Thyroid gland (tissue), 4 donors: ENCODE data around the gene EXD3. TPM values are rescaled to one million over a fixed set of nuclear protein-coding genes. Genes with fewer than 3 reads are reported as not detected.

ENCODE experiments used
- DNase-seq, 2 donors: peaks; one replicate each; pipeline ENCODE4 v3.0.0-alpha.2; 2019
- H3K27ac ChIP-seq, 3 donors: fragments of 200-600 bp; sonication (generic); 1 replicate in 2 of 3; 2 replicates in 1 of 3; pipeline ENCODE4 v1.5.1; 2016 to 2019; ENCODE audit warnings: mild to moderate bottlenecking in 1 of 3, moderate library complexity in 1 of 3
- H3K27me3 ChIP-seq: fragments of 200-600 bp; sonication (generic); one replicate; pipeline ENCODE4 v1.5.1; 2019
- H3K36me3 ChIP-seq, 2 donors: fragments of 200-600 bp; sonication (generic); one replicate each; pipeline ENCODE4 v1.5.1; 2016 to 2019
- H3K4me1 ChIP-seq, 2 donors: fragments of 200-600 bp; sonication (generic); one replicate each; pipeline ENCODE4 v1.5.1; 2017 to 2019
- H3K4me3 ChIP-seq, 3 donors: fragments of 200-600 bp; sonication (generic); replicated peaks in 1 of 3; 1 replicate in 2 of 3; 2 replicates in 1 of 3; pipeline ENCODE4 v1.5.1; 2016; ENCODE audit warnings: mild to moderate bottlenecking in 1 of 3
- H3K9me3 ChIP-seq: fragments of 200-600 bp; sonication (generic); one replicate; pipeline ENCODE4 v1.5.1; 2017
- POLR2A ChIP-seq, 2 donors: fragments of 450-650 bp; IDR thresholded peaks; one replicate each; pipeline ENCODE4 v1.6.1; 2017; ENCODE audit warnings: antibody characterized with exemption in 2 of 2, mild to moderate bottlenecking in 2 of 2, moderate library complexity in 1 of 2
- WGBS, 2 donors: methylation state at CpG; one replicate each; pipeline ENCODE4 v1.1.5; 2017; 5-methylcytosine and 5-hydroxymethylcytosine counted together
- intact Hi-C: fragments of 100-400 bp; cut with DNase I; formaldehyde crosslinking; loops from one replicate; pipeline ENCODE4 v1.15.1; 2023
- total RNA-seq, 4 donors: library from RNA; depleted of rRNA; stranded (reverse); fragments of >200 nt; gene quantifications; one replicate each; pipeline ENCODE4 v1.2.3, GENCODE V29; 2016
- TF ChIP-seq, protein P1 (sequence below), 6 experiments: fragments of 200-600 bp in 3 of 6; fragments of 450-650 bp in 3 of 6; sonication (generic) in 3 of 6; IDR thresholded peaks; one replicate each; pipeline ENCODE4 v1.5.1; 2016 to 2019; ENCODE audit warnings: antibody characterized with exemption in 6 of 6, mild to moderate bottlenecking in 2 of 6, inconsistent platforms in 1 of 6, moderate library complexity in 1 of 6

EXD3 gene
- total RNA-seq, 4 donors from 2014 or later = 13.0 to 32.0 (median 26.6) TPM

DNA sequence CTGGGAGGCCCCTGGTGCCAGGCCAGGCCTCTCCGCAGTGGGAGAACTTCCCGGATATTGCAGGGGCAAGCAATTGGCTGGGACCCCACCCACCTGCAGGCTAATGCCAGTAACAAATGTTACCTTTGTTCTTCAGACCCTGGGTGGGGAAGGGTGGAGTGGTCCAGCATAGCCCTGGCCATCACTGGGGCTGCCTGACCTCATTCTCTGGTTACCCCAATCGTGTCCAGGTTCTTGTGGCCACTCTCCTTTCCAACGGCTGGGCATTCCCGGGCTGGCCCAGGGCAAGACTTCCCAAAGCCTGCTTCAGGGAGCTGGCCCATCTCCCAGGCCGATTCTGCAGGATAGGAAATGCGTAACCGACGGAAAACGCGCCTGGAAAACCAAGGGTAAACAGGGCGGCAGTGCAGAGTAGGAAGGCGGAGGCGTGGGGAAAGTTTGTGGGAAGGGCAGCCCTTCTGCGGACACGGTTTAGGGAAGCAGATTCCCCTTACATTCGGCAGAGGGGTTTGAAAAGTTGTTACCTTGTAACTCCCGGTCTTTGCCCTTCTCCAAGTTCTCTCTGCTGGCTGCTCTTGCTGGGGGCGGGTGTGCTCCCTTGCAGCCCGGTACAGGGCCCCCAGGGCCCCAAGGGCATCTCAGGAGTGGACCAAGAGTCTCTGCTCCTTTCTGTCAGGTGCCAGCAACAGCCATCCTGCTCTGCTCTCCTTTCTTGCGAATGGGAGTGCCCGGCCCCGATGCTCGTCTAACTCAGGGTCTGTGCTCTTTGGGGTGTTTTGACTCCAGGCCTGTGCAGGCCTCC is 124.4 kb downstream of the EXD3 start:
- TF ChIP-seq, protein P1, sequence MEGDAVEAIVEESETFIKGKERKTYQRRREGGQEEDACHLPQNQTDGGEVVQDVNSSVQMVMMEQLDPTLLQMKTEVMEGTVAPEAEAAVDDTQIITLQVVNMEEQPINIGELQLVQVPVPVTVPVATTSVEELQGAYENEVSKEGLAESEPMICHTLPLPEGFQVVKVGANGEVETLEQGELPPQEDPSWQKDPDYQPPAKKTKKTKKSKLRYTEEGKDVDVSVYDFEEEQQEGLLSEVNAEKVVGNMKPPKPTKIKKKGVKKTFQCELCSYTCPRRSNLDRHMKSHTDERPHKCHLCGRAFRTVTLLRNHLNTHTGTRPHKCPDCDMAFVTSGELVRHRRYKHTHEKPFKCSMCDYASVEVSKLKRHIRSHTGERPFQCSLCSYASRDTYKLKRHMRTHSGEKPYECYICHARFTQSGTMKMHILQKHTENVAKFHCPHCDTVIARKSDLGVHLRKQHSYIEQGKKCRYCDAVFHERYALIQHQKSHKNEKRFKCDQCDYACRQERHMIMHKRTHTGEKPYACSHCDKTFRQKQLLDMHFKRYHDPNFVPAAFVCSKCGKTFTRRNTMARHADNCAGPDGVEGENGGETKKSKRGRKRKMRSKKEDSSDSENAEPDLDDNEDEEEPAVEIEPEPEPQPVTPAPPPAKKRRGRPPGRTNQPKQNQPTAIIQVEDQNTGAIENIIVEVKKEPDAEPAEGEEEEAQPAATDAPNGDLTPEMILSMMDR (IDR thresholded peaks at IDR 0.05) = no peak
- no peak for TF ChIP-seq POLR2A (IDR thresholded peaks at IDR 0.05)
- 64 to 71% methylated on average over 24 of the region's 24 CpGs for WGBS, 2 donors
- peaks cover 20 to 46% of the 10 kb centered on the region in 2 donors for H3K4me1 ChIP-seq
- intact Hi-C loops = loop anchor here (5.0 kb wide), 1 partner anchor 109 kb away; no protein-coding TSS in a partner anchor
- no peaks in the 10 kb centered on the region for H3K36me3 ChIP-seq
- H3K27me3 ChIP-seq = no peaks in the 10 kb centered on the region
- peak overlapping the region in 1 of 3 donors; percentile 0 for H3K4me3 ChIP-seq
- no peaks in the 10 kb centered on the region for H3K9me3 ChIP-seq
- DNase-seq = no peak
- peak overlapping the region in 2 of 3 donors; percentile 38 to 79 for H3K27ac ChIP-seq

DNA sequence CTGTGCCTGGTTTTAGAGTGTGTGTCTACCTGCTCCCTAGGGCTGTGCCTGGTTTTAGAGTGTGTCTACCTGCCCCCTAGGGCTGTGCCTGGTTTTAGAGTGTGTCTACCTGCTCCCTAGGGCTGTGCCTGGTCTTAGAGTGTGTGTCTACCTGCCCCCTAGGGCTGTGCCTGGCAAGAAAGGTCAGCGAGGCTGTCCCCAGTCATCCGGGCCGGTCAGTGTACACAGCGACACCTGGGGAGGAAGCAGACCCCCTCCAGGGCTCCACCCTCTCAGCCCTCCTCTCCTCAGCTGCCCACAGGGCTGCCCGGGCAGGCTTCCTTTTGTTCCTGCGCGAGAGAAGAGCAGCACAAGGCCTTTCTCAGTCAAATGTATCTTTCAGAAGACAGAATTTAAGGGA is 125.0 kb downstream of the EXD3 start:
- WGBS, 2 donors = 55 to 70% methylated on average over 5 to 7 of the region's 7 CpGs
- H3K27me3 ChIP-seq = no peaks in the 10 kb centered on the region
- intact Hi-C loops = loop anchor here (5.0 kb wide), 1 partner anchor 109 kb away; no protein-coding TSS in a partner anchor
- peak overlapping the region in 2 of 3 donors; percentile 38 to 79 for H3K27ac ChIP-seq
- no peak for TF ChIP-seq POLR2A (IDR thresholded peaks at IDR 0.05)
- TF ChIP-seq, protein P1 (IDR thresholded peaks at IDR 0.05) = no peak
- no peaks in the 10 kb centered on the region for H3K9me3 ChIP-seq
- H3K4me1 ChIP-seq = peaks cover 20 to 45% of the 10 kb centered on the region in 2 donors
- H3K4me3 ChIP-seq = no peak overlapping the region
- DNase-seq = no peak
- no peaks in the 10 kb centered on the region for H3K36me3 ChIP-seq

DNA sequence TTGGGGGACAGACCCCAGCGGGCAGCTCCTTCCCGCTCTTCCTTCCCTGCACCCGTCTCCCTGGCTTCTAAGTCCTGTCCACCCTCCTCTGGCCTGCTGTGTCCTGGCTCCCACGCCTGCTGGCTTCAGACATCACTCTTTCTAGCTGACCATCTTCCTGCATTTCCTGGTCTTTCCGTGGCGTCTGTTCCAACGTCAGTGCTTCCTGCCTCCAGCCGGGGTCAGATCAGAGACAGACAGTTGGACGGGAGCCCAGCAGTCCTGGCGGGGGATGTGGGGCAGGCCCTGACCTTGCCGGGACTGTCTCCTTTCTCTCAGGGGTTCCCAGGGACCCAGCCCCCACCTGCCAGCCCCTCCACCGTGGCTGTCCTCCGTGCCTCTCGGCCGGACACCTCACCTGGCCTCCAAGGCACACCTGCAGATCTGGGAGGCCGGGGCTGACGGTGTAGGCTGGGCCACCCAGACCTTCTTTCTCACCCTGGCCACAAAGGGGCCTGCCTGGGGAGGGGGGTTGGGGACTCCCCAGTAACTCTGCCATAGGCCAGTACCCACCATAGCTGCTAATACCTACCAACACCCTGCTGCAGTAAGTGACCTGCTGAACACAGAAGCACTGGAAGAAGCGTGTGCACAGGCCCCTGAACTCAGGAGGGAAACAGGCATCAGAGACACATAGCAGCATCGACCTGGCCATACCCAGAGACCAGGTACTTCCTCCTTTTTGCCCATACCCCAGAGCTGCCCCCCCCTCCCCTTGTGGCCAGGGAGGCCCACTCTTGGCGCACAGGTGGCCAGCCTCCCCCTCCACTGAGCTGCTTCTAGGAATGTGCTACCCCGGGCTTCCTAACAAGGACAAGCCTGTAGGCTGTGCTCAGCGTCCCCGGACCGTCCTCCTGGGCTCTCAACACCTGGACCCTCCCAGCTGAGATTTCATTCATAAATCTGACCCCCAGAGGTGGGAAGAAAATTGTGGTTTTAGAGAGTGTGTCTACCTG is 126.0 kb downstream of the EXD3 start:
- Histone ChIP-seq H3K4me3 (no peak overlapping the region), H3K4me1 (peaks cover 15 to 39% of the 10 kb centered on the region in 2 donors), H3K27ac (peak overlapping the region; percentile 55 to 79 (median 71)), H3K27me3 (no peaks in the 10 kb centered on the region), H3K36me3 (no peaks in the 10 kb centered on the region), H3K9me3 (no peaks in the 10 kb centered on the region)
- DNase-seq = no peak
- intact Hi-C loops = loop anchor here (5.0 kb wide), 1 partner anchor 110 kb away; no protein-coding TSS in a partner anchor
- 62 to 78% methylated on average over 20 to 23 of the region's 24 CpGs for WGBS, 2 donors
- no peak for TF ChIP-seq POLR2A (IDR thresholded peaks at IDR 0.05)
- TF ChIP-seq, protein P1 (IDR thresholded peaks at IDR 0.05) = no peak

DNA sequence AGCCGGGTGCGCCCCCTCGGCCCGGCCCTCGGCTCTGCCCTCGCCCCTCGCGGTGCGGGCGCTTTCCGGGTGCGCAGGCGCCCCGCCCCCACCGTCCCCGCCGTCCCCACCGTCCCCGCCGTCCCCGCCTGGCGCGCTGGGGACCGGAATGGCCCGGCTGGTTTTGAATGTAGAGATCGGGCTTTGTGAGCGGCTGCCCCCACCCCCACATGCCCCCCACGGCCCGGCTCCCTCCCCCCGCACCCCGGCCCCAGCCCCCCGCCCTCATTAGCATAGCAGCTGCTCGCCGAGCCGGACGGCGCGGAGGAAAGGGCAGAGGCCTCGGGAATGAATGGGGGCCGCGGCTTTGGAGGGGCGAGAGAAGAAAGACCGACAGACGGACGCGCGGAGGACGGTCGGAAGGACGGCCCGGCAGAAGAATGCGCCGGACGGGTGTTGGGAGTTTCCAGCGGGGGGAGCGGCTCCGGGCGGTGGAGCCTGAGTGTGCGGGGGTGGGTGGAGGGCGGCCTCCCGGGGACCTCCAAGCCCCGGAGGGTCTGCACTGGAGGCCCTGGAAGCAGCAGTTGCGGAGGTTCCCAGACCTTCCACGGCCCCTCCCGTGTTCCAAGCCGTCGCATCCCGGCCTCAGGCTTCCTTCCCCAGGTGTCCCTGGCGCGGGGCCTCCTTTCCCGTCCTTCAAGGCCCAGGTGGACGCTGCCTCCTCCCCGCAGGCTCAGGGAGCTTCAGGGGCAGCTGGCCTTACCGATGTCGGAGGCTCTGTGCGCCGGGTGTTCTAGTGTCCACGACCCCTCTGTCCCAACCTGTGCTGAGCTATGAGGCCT is 126.9 kb downstream of the EXD3 start:
- no peak for DNase-seq
- peak overlapping the region; percentile 55 to 79 (median 71) for H3K27ac ChIP-seq
- H3K9me3 ChIP-seq = no peaks in the 10 kb centered on the region
- no peaks in the 10 kb centered on the region for H3K36me3 ChIP-seq
- 19 to 38% methylated on average over 16 to 30 of the region's 78 CpGs for WGBS, 2 donors
- TF ChIP-seq POLR2A (IDR thresholded peaks at IDR 0.05) = no peak
- TF ChIP-seq, protein P1 (IDR thresholded peaks at IDR 0.05) = no peak
- peaks cover 15 to 35% of the 10 kb centered on the region in 2 donors for H3K4me1 ChIP-seq
- intact Hi-C loops = loop anchor here (5.0 kb wide), 1 partner anchor 111 kb away; no protein-coding TSS in a partner anchor
- H3K4me3 ChIP-seq = peak overlapping the region in 1 of 3 donors; percentile 26
- no peaks in the 10 kb centered on the region for H3K27me3 ChIP-seq
